Glutamatergic neuron (in vitro differentiated cells): ENCODE data around the gene NKIRAS2. TPM values are rescaled to one million over a fixed set of nuclear protein-coding genes. Genes with fewer than 3 reads are reported as not detected.

ENCODE experiments used
- DNase-seq: peaks from one replicate; pipeline ENCODE4 v3.0.0; 2022
- H3K27ac Mint-ChIP-seq: one replicate; pipeline ENCODE4 v1.8.0; 2020; ENCODE audit warnings: mild to moderate bottlenecking, mixed read lengths, inconsistent platforms; ENCODE audit not compliant: unreplicated experiment
- H3K27me3 Mint-ChIP-seq: one replicate; pipeline ENCODE4 v1.8.0; 2020; ENCODE audit warnings: mild to moderate bottlenecking, moderate library complexity, mixed read lengths, inconsistent platforms; ENCODE audit not compliant: unreplicated experiment
- H3K36me3 Mint-ChIP-seq: one replicate; pipeline ENCODE4 v1.8.0; 2020; ENCODE audit warnings: mild to moderate bottlenecking, mixed read lengths, inconsistent platforms; ENCODE audit not compliant: unreplicated experiment
- H3K4me1 Mint-ChIP-seq: one replicate; pipeline ENCODE4 v1.8.0; 2020; ENCODE audit warnings: mild to moderate bottlenecking, low read depth, mixed read lengths, inconsistent platforms; ENCODE audit not compliant: unreplicated experiment
- H3K4me3 Mint-ChIP-seq: one replicate; pipeline ENCODE4 v1.8.0; 2020; ENCODE audit warnings: mild to moderate bottlenecking, mixed read lengths, inconsistent platforms; ENCODE audit not compliant: unreplicated experiment
- H3K9me3 Mint-ChIP-seq: one replicate; pipeline ENCODE4 v1.8.0; 2020; ENCODE audit warnings: mild to moderate bottlenecking, moderate library complexity, mixed read lengths, inconsistent platforms; ENCODE audit not compliant: unreplicated experiment
- CTCF ChIP-seq: fragments of 200-600 bp; sonication (generic); IDR thresholded peaks from one replicate; pipeline ENCODE4 v1.5.0; 2021; ENCODE audit not compliant: partially characterized antibody, unreplicated experiment
- total RNA-seq: library from RNA; stranded (reverse); fragmentation: NEBNext Ultra II Directional; extraction: Animal tissue kit (Norgen Biotek cat#: 25700); gene quantifications from one replicate; pipeline ENCODE4 v1.2.1, GENCODE V29; 2021; ENCODE audit not compliant: unreplicated experiment

NKIRAS2 gene
- total RNA-seq, 1 donor from 2014 or later = 88.8 TPM

- DNase-seq = no peak
- no peak overlapping the region for H3K27ac Mint-ChIP-seq
- peaks cover 8% of the 10 kb centered on the region for H3K27me3 Mint-ChIP-seq
- no peaks in the 10 kb centered on the region for H3K36me3 Mint-ChIP-seq
- H3K9me3 Mint-ChIP-seq = peaks cover 3% of the 10 kb centered on the region
- H3K4me1 Mint-ChIP-seq = peaks cover 15% of the 10 kb centered on the region
- H3K4me3 Mint-ChIP-seq = no peak overlapping the region
- no peak for TF ChIP-seq CTCF
Observed at GRCh38 chr17:42028791-42029127, 8.9 kb downstream of the NKIRAS2 start.

GRCh38 chr17:42031584-42031983 is 11.7 kb downstream of the NKIRAS2 start:
- no peak overlapping the region for H3K4me3 Mint-ChIP-seq
- H3K27me3 Mint-ChIP-seq = peaks cover 3% of the 10 kb centered on the region
- H3K36me3 Mint-ChIP-seq = no peaks in the 10 kb centered on the region
- no peak for TF ChIP-seq CTCF
- H3K9me3 Mint-ChIP-seq = peaks cover 5% of the 10 kb centered on the region
- no peak for DNase-seq
- H3K27ac Mint-ChIP-seq = no peak overlapping the region
- H3K4me1 Mint-ChIP-seq = peaks cover 14% of the 10 kb centered on the region

- H3K36me3 Mint-ChIP-seq = no peaks in the 10 kb centered on the region
- H3K4me3 Mint-ChIP-seq = no peak overlapping the region
- H3K27ac Mint-ChIP-seq = no peak overlapping the region
Observed at GRCh38 chr17:42034059-42034458, 14.2 kb downstream of the NKIRAS2 start.

GRCh38 chr17:42038221-42038973 is 18.5 kb downstream of the NKIRAS2 start:
- peaks cover 3% of the 10 kb centered on the region for H3K9me3 Mint-ChIP-seq
- TF ChIP-seq CTCF = no peak
- DNase-seq = no peak
- H3K36me3 Mint-ChIP-seq = no peaks in the 10 kb centered on the region
- H3K4me1 Mint-ChIP-seq = peaks cover 5% of the 10 kb centered on the region
- H3K4me3 Mint-ChIP-seq = no peak overlapping the region
- H3K27me3 Mint-ChIP-seq = peaks cover 3% of the 10 kb centered on the region
- H3K27ac Mint-ChIP-seq = no peak overlapping the region

More at GRCh38 chr17:42034059-42034458, 14.2 kb downstream of the NKIRAS2 start:
- no peak for TF ChIP-seq CTCF
- no peak for DNase-seq
- peaks cover 6% of the 10 kb centered on the region for H3K4me1 Mint-ChIP-seq
- peaks cover 5% of the 10 kb centered on the region for H3K9me3 Mint-ChIP-seq
- peaks cover 3% of the 10 kb centered on the region for H3K27me3 Mint-ChIP-seq
